Stimulated activated naive B cell treated with anti-CD40 and anti-IgM and Interleukin-4, amounts not matched to agents 10 μg/mL and 1 μg/mL and 100 μg/mL, for 72 hours (primary cell): ENCODE data around the gene B3GNT3.
"Not testable (repeated sequence)": the region's sequence is repeated elsewhere in the genome, so short reads cannot be mapped to it uniquely, and the experiment has no call there.

Experiments used
- ATAC-seq, 2 donors: fragments of 150-1000 bp; cut with Tn5 transposase; replicated peaks; 2 replicates each; pipeline ENCODE4 v1.10.0; 2021; ENCODE audit warnings: moderate library complexity in 1 of 2
- DNase-seq: peaks from one replicate; pipeline ENCODE4 v3.0.0; 2021
- H3K27ac Mint-ChIP-seq: one replicate; pipeline ENCODE4 v1.8.0; 2022; ENCODE audit warnings: mild to moderate bottlenecking, mixed read lengths
- H3K27me3 Mint-ChIP-seq, 2 donors: one replicate each; pipeline ENCODE4 v1.8.0; 2022; ENCODE audit warnings: mixed read lengths in 2 of 2
- H3K36me3 Mint-ChIP-seq, 2 donors: one replicate each; pipeline ENCODE4 v1.8.0; 2022; ENCODE audit warnings: mixed read lengths in 2 of 2, mild to moderate bottlenecking in 1 of 2
- H3K4me1 Mint-ChIP-seq, 2 donors: one replicate each; pipeline ENCODE4 v1.8.0; 2022; ENCODE audit warnings: mixed read lengths in 2 of 2, mild to moderate bottlenecking in 1 of 2
- H3K4me3 Mint-ChIP-seq, 2 donors: one replicate each; pipeline ENCODE4 v1.8.0; 2022; ENCODE audit warnings: mild to moderate bottlenecking in 2 of 2, mixed read lengths in 2 of 2, moderate library complexity in 1 of 2
- H3K9me3 Mint-ChIP-seq, 2 donors: one replicate each; pipeline ENCODE4 v1.8.0; 2022; ENCODE audit warnings: mixed read lengths in 2 of 2, mild to moderate bottlenecking in 1 of 2

Gene B3GNT3

GRCh38 chr19:17757125-17757524 is 37.8 kb upstream of the B3GNT3 start:
- no peaks in the 10 kb centered on the region for H3K27me3 Mint-ChIP-seq
- peak overlapping the region in 1 of 2 donors; percentile 4 for H3K4me3 Mint-ChIP-seq
- H3K9me3 Mint-ChIP-seq: no peaks in the 10 kb centered on the region
- H3K27ac Mint-ChIP-seq: peak overlapping the region; percentile 96
- ATAC-seq (no peak), DNase-seq (no peak)
- peaks cover 48 to 61% of the 10 kb centered on the region in 2 donors for H3K36me3 Mint-ChIP-seq
- H3K4me1 Mint-ChIP-seq: peaks cover 56 to 84% of the 10 kb centered on the region in 2 donors

DNA sequence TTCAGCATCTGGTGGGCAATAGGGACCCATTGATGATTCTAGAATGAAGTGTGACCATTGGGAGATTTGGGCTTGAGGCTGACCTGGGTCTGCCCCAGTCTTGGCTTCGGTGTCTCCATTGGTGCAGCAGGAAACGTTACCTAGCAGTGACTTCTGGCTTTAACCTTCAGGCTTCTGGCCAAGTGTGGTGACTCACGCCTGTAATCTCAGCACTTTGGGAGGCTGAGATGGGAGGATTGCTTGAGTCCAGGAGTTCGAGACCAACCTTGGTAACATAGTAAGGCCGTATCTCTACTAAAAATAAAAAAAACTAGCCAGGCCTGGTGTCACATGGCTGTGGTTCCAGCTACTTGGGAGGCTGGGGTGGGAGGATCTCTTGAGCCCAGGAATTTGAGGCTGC is 36.4 kb upstream of the B3GNT3 start:
- no peak for ATAC-seq
- H3K4me3 Mint-ChIP-seq: no peak overlapping the region
- H3K27ac Mint-ChIP-seq: no peak overlapping the region

DNA sequence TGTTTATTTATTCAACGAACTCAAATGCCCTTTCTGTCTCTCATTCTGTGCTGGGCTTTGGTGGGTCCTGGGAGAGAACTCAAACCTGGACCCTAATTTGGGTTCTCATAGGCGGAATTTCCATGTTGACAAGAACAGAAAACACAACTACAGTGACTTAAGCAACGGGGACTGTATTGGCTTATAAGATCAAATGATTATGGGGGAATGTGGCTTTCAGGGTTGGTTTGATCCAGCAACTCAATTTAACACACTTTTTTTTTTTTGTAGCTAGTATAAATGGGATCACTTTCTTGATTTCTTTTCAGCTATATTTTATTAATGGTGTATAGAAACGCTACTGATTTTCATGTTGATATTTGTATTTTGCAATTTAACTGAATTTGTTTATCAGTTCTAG is 33.8 kb upstream of the B3GNT3 start:
- peaks cover 41 to 75% of the 10 kb centered on the region in 2 donors for H3K4me1 Mint-ChIP-seq
- peak overlapping the region in 1 of 2 donors; percentile 46 for H3K4me3 Mint-ChIP-seq
- DNase-seq (no peak), ATAC-seq (no peak)
- H3K36me3 Mint-ChIP-seq: peaks cover 60 to 72% of the 10 kb centered on the region in 2 donors
- no peak overlapping the region for H3K27ac Mint-ChIP-seq
- H3K9me3 Mint-ChIP-seq: no peaks in the 10 kb centered on the region
- H3K27me3 Mint-ChIP-seq: no peaks in the 10 kb centered on the region

More for the DNA sequence above, 36.4 kb upstream of the B3GNT3 start:
- Mint-ChIP-seq H3K27me3 (no peaks in the 10 kb centered on the region), H3K4me1 (peaks cover 56 to 86% of the 10 kb centered on the region in 2 donors), H3K36me3 (peaks cover 55 to 70% of the 10 kb centered on the region in 2 donors), H3K9me3 (no peaks in the 10 kb centered on the region)
- DNase-seq: no peak

GRCh38 chr19:17762505-17763229 is 32.3 kb upstream of the B3GNT3 start:
- H3K36me3 Mint-ChIP-seq: peaks cover 59 to 62% of the 10 kb centered on the region in 2 donors

DNA sequence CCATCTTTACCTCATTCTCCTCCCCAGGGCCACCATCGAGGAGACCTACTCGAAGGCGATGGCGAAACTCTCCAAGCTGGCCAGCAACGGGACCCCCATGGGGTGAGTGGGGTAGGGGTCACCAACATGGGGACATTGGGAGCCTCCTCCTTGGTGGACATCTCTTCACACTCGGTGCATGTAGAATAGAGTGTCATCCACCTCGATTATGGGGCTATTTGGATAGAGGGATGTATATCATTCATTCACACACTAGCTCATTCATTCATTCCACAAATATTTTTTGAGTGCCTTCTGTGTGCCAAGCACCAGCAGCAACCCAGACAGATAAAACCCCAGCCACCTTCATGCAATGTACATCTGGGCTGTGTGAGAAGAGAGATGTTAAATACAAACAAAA is 30.6 kb upstream of the B3GNT3 start:
- ATAC-seq (no peak), DNase-seq (no peak)
- no peaks in the 10 kb centered on the region for H3K27me3 Mint-ChIP-seq
- H3K36me3 Mint-ChIP-seq: peaks cover 52 to 58% of the 10 kb centered on the region in 2 donors
- H3K4me3 Mint-ChIP-seq: no peak overlapping the region
- peaks cover 29 to 52% of the 10 kb centered on the region in 2 donors for H3K4me1 Mint-ChIP-seq
- H3K9me3 Mint-ChIP-seq: no peaks in the 10 kb centered on the region
- H3K27ac Mint-ChIP-seq: no peak overlapping the region

More at GRCh38 chr19:17762505-17763229, 32.3 kb upstream of the B3GNT3 start:
- Mint-ChIP-seq H3K27ac (no peak overlapping the region), H3K4me3 (no peak overlapping the region), H3K9me3 (no peaks in the 10 kb centered on the region), H3K4me1 (peaks cover 36 to 66% of the 10 kb centered on the region in 2 donors), H3K27me3 (no peaks in the 10 kb centered on the region)
- ATAC-seq (peak; percentile 22 to 26), DNase-seq (no peak)

DNA sequence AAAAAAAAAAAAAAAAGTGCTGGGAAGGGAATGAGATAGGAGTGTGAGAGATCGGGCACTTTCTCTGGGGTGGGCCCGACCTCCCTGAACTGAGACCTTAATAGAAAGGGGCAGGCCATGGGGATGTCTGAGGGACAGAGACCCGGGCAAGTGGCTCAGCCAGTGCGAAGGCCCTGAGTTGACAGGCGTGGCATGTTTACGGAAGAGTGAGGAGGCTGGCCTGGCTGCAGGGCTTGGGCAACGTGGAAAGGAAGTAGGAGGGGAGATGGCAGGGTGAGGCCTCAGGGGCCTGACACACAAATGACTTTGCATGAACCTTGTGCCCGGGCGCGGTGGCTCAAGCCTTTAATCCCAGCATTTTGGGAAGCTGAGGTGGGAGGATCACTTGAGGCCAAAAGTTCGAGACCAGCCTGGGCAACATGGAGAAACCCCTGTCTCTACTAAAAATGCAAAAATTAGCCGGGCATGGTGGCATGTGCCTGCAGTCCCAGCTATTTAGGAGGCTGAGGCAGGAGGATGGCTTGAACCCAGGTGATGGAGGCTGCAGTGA is 29.8 kb upstream of the B3GNT3 start:
- Mint-ChIP-seq H3K4me3 (peak overlapping the region; percentile 14 to 34), H3K27ac (peak overlapping the region; percentile 88)

DNA sequence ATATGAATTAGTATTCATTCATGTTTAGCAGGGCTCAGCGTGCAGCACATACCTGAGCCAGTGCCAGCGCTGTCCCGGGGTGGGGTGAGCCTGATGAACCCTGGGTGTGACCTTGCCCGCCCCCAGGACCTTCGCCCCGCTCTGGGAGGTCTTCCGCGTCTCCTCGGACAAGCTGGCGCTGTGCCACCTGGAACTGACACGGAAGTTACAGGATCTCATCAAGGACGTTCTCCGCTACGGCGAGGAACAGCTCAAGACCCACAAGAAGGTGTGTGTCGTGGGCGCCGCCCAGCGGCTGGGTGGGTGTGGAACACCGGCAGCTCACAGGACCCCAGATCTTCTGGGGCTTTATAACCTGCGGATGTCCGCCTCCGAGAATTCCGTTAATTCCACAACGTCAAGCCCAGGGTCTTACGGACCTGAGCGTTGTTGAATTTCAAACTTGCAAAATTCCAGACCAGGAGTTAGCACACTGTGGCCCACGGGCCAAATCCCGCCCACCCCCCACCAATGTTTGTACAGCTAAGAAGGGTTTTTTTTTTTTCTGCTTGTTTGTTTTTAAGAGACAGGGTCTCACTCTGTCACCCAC is 28.3 kb upstream of the B3GNT3 start:
- DNase-seq: no peak
- Mint-ChIP-seq H3K27ac (peak overlapping the region; percentile 79), H3K36me3 (peaks cover 48 to 49% of the 10 kb centered on the region in 2 donors), H3K27me3 (no peaks in the 10 kb centered on the region), H3K9me3 (no peaks in the 10 kb centered on the region), H3K4me1 (peaks cover 17 to 42% of the 10 kb centered on the region in 2 donors), H3K4me3 (peak overlapping the region; percentile 31 to 69)
- peak; percentile 71 to 81 for ATAC-seq

More for the DNA sequence above, 29.8 kb upstream of the B3GNT3 start:
- Mint-ChIP-seq H3K27me3 (no peaks in the 10 kb centered on the region), H3K4me1 (peaks cover 23 to 45% of the 10 kb centered on the region in 2 donors), H3K9me3 (no peaks in the 10 kb centered on the region), H3K36me3 (peaks cover 51 to 55% of the 10 kb centered on the region in 2 donors)
- peak; percentile 61 to 65 for ATAC-seq
- no peak for DNase-seq

- Mint-ChIP-seq H3K36me3 (peaks cover 50 to 54% of the 10 kb centered on the region in 2 donors), H3K9me3 (peaks cover 0 to 2% of the 10 kb centered on the region in 2 donors), H3K27me3 (no peaks in the 10 kb centered on the region), H3K4me3 (no peak overlapping the region), H3K27ac (no peak overlapping the region), H3K4me1 (peaks cover 18 to 44% of the 10 kb centered on the region in 2 donors)
- ATAC-seq (no peak), DNase-seq (no peak)
Measured at GRCh38 chr19:17767559-17767958, 27.4 kb upstream of the B3GNT3 start.

GRCh38 chr19:17770613-17771012 is 24.3 kb upstream of the B3GNT3 start:
- DNase-seq (no peak), ATAC-seq (no peak)
- H3K4me3 Mint-ChIP-seq: peak overlapping the region; percentile 46 to 53
- H3K27ac Mint-ChIP-seq: peak overlapping the region; percentile 56
- H3K9me3 Mint-ChIP-seq: peaks cover 0 to 3% of the 10 kb centered on the region in 2 donors
- peaks cover 27 to 47% of the 10 kb centered on the region in 2 donors for H3K4me1 Mint-ChIP-seq
- no peaks in the 10 kb centered on the region for H3K27me3 Mint-ChIP-seq
- H3K36me3 Mint-ChIP-seq: peaks cover 59 to 60% of the 10 kb centered on the region in 2 donors

DNA sequence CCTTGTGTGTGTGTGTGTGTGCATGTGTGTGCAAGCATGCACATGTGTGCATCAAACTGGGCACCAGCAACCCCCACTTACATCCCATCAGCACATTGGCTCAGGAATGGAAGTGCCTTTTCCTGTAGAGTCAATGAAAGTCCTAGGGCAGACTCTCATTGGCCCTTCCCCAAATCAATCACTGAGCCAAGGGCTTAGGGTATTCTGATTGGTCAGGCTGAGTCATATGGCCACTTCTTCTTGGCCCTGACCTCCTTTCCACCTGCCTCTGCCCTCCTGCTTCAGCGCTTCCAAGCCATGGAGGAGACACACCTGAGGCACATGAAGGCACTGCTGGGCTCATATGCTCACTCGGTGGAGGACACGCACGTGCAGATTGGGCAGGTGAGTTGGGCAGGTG is 22.8 kb upstream of the B3GNT3 start:
- Mint-ChIP-seq H3K4me1 (peaks cover 33 to 53% of the 10 kb centered on the region in 2 donors), H3K9me3 (peaks cover 0 to 3% of the 10 kb centered on the region in 2 donors), H3K27me3 (no peaks in the 10 kb centered on the region), H3K4me3 (no peak overlapping the region), H3K36me3 (peaks cover 57 to 63% of the 10 kb centered on the region in 2 donors), H3K27ac (peak overlapping the region; percentile 69)
- no peak for DNase-seq
- no peak for ATAC-seq

- H3K27me3 Mint-ChIP-seq: no peaks in the 10 kb centered on the region
- peaks cover 65 to 79% of the 10 kb centered on the region in 2 donors for H3K36me3 Mint-ChIP-seq
- DNase-seq (no peak), ATAC-seq (no peak)
- peak overlapping the region; percentile 72 to 75 for H3K4me3 Mint-ChIP-seq
- H3K4me1 Mint-ChIP-seq: peaks cover 52 to 78% of the 10 kb centered on the region in 2 donors
- H3K27ac Mint-ChIP-seq: peak overlapping the region; percentile 100
- H3K9me3 Mint-ChIP-seq: peaks cover 0 to 3% of the 10 kb centered on the region in 2 donors
Measured at GRCh38 chr19:17775245-17775927, 19.6 kb upstream of the B3GNT3 start.

DNA sequence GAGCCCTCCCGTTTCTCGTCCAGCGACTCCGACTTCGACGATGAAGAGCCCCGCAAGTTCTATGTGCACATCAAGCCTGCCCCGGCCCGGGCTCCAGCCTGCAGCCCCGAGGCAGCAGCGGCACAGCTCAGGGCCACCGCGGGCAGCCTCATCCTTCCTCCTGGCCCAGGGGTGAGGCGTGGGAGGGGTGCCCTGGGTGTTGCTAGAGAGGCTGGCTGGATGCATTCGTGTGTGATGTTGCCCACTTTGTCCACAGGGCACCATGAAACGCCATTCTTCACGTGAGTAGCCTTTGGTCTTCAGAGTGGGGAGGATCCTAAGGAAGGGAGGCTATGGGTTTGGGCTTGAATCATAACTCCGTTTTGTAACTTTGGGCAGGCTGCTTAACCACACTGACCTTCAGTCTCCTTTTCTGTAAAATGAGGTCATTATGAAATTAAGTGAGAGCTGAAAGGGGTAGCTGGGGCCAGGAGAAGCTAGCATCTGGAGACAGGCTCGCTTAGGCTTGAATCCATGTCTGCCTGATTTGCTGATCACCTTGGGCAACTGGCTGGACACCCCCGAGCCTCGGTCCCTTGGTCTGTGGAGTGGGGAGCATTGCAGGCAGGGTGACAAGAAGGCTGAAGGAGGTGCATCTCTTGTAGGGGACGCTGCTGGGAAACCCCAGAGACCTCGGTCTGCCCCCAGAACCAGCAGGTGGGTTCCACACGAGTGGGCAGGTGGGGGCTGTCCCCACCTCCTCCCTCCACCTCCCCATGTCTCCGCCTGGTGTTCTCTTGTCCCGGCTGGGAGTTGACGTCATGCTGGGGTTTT is 18.7 kb upstream of the B3GNT3 start:
- Mint-ChIP-seq H3K9me3 (peaks cover 0 to 3% of the 10 kb centered on the region in 2 donors), H3K4me3 (peak overlapping the region; percentile 72 to 75), H3K27me3 (no peaks in the 10 kb centered on the region), H3K27ac (peak overlapping the region; percentile 100), H3K36me3 (peaks cover 67 to 79% of the 10 kb centered on the region in 2 donors), H3K4me1 (peaks cover 52 to 71% of the 10 kb centered on the region in 2 donors)
- DNase-seq (peak; percentile 93), ATAC-seq (peak; percentile 82 to 85)

- not testable (repeated sequence) for H3K9me3 Mint-ChIP-seq, H3K27me3 Mint-ChIP-seq, ATAC-seq, DNase-seq
- Mint-ChIP-seq H3K27ac (peak overlapping the region; percentile 83), H3K4me1 (peaks cover 49 to 63% of the 10 kb centered on the region in 2 donors), H3K4me3 (peak overlapping the region in 1 of 2 donors; percentile 28), H3K36me3 (peaks cover 71 to 83% of the 10 kb centered on the region in 2 donors)
Measured at GRCh38 chr19:17777840-17778239, 17.1 kb upstream of the B3GNT3 start.
